Caco-2 (cell line): Measurements from ENCODE around the gene MAD1L1. TPM values are rescaled to one million over a fixed set of nuclear protein-coding genes. Genes with fewer than 3 reads are reported as not detected.

Experiments used
- BruUV-seq: library from RNA; stranded (reverse); fragments of 400-500 nt; replicated peaks from 2 replicates; lab custom pipeline; 2021; lab: Mats Ljungman, UMichigan
- CTCF ChIA-PET: fragments of 300-600 bp; sonication (Branson Sonifier 250); formaldehyde crosslinking; loops from one replicate; lab custom pipeline; 2022; ENCODE audit warnings: antibody characterized with exemption; lab: Charles Lee
- POLR2A ChIA-PET: fragments of 300-600 bp; sonication (Branson Sonifier 250); formaldehyde crosslinking; loops from one replicate; lab custom pipeline; 2022; ENCODE audit warnings: antibody characterized with exemption; lab: Charles Lee
- DNase-seq, 2 experiments: peaks; one replicate each; pipeline versions ENCODE4 v3.0.0 to v3.0.0-alpha.2; 2020 to 2022
- H3K27me3 ChIP-seq: replicated peaks from 2 replicates; pipeline ENCODE4 v1.6.0; 2011; ENCODE audit warnings: low read length; ENCODE audit not compliant: control insufficient read depth, insufficient read depth
- H3K36me3 ChIP-seq: 2 replicates; pipeline ENCODE4 v1.5.1; 2011; ENCODE audit warnings: low read length; ENCODE audit not compliant: control insufficient read depth, insufficient read depth
- H3K4me1 ChIP-seq: fragments of 250-450 bp; sonication (Bioruptor Pico); 2 replicates; pipeline ENCODE4 v1.5.1; 2020; ENCODE audit warnings: mild to moderate bottlenecking
- H3K4me3 ChIP-seq: 2 replicates; pipeline ENCODE4 v1.5.1; 2011; ENCODE audit warnings: low read depth, mild to moderate bottlenecking, control low read depth, low read length
- H3K9me3 ChIP-seq: fragments of 250-450 bp; sonication (Bioruptor Pico); 2 replicates; pipeline ENCODE4 v1.5.1; 2020; ENCODE audit warnings: mild to moderate bottlenecking, moderate library complexity
- H3K27ac Mint-ChIP-seq: one replicate; pipeline ENCODE4 v1.8.0; 2022; ENCODE audit warnings: mixed read lengths; ENCODE audit not compliant: unreplicated experiment
- H3K27me3 Mint-ChIP-seq: one replicate; pipeline ENCODE4 v1.8.0; 2022; ENCODE audit warnings: mixed read lengths; ENCODE audit not compliant: insufficient read depth, unreplicated experiment
- H3K36me3 Mint-ChIP-seq: one replicate; pipeline ENCODE4 v1.8.0; 2022; ENCODE audit warnings: mild to moderate bottlenecking, mixed read lengths; ENCODE audit not compliant: insufficient read depth, unreplicated experiment
- H3K4me1 Mint-ChIP-seq: one replicate; pipeline ENCODE4 v1.8.0; 2022; ENCODE audit warnings: low read depth, mixed read lengths; ENCODE audit not compliant: unreplicated experiment
- H3K4me3 Mint-ChIP-seq: one replicate; pipeline ENCODE4 v1.8.0; 2022; ENCODE audit warnings: mild to moderate bottlenecking, moderate library complexity, mixed read lengths; ENCODE audit not compliant: unreplicated experiment
- H3K9me3 Mint-ChIP-seq: one replicate; pipeline ENCODE4 v1.8.0; 2022; ENCODE audit warnings: mixed read lengths; ENCODE audit not compliant: unreplicated experiment
- CTCF ChIP-seq, 2 experiments: fragments of 200-600 bp in 1 of 2; IDR thresholded peaks; 1 replicate in 1 of 2; 2 replicates in 1 of 2; pipeline versions ENCODE4 v1.5.1 to v1.8.0; 2011 to 2022; ENCODE audit warnings: antibody characterized with exemption in 1 of 2, control low read depth in 1 of 2, inconsistent platforms in 1 of 2, low read depth in 1 of 2, low read length in 1 of 2, mild to moderate bottlenecking in 1 of 2, moderate library complexity in 1 of 2; ENCODE audit not compliant: insufficient read depth in 1 of 2, severe bottlenecking in 1 of 2, unreplicated experiment in 1 of 2
- intact Hi-C: fragments of 100-400 bp; cut with micrococcal nuclease; formaldehyde crosslinking; loops from one replicate; pipeline ENCODE4 v1.10.0; 2022; ENCODE audit not compliant: unreplicated experiment
- total RNA-seq: library from RNA; stranded (reverse); gene quantifications from 2 replicates; pipeline ENCODE4 v1.2.3, GENCODE V29; 2022

The MAD1L1 gene
- total RNA-seq, 1 experiment from 2014 or later: 58.6 TPM

GRCh38 chr7:1969459-1970284 lies 263.1 kb downstream of the MAD1L1 start:
- TF ChIP-seq CTCF (IDR thresholded peaks at IDR 0.05; ENCODE audit: insufficient read depth in 1 of 2, low read depth in 1 of 2, low read length in 1 of 2, severe bottlenecking in 1 of 2, unreplicated experiment in 1 of 2): no peak
- Histone ChIP-seq H3K4me1 (no peaks in the 10 kb centered on the region), H3K27me3 (no peaks in the 10 kb centered on the region), H3K4me3 (no peak overlapping the region), H3K9me3 (no peaks in the 10 kb centered on the region), H3K36me3 (no peaks in the 10 kb centered on the region; the same call in none of the 2 replicates)
- intact Hi-C loops: no loop called here
- H3K4me1 Mint-ChIP-seq: no peaks in the 10 kb centered on the region
- no TSS peak for BruUV-seq
- no peak overlapping the region for H3K27ac Mint-ChIP-seq
- POLR2A ChIA-PET: no interaction called here
- CTCF ChIA-PET: no interaction called here
- peaks cover 34% of the 10 kb centered on the region for H3K36me3 Mint-ChIP-seq
- no peak overlapping the region for H3K4me3 Mint-ChIP-seq
- no peaks in the 10 kb centered on the region for H3K27me3 Mint-ChIP-seq
- no peaks in the 10 kb centered on the region for H3K9me3 Mint-ChIP-seq
- no peak for DNase-seq

- intact Hi-C loops: no loop called here
- Mint-ChIP-seq H3K4me3 (no peak overlapping the region), H3K4me1 (no peaks in the 10 kb centered on the region), H3K27me3 (no peaks in the 10 kb centered on the region), H3K36me3 (peaks cover 34% of the 10 kb centered on the region), H3K9me3 (no peaks in the 10 kb centered on the region), H3K27ac (no peak overlapping the region)
- BruUV-seq: no TSS peak
- no peaks in the 10 kb centered on the region for H3K27me3 ChIP-seq
- no peaks in the 10 kb centered on the region; the same call in none of the 2 replicates for H3K36me3 ChIP-seq
- H3K9me3 ChIP-seq: no peaks in the 10 kb centered on the region
- no peaks in the 10 kb centered on the region for H3K4me1 ChIP-seq
- no peak overlapping the region for H3K4me3 ChIP-seq
- POLR2A ChIA-PET: no interaction called here
- no peak for TF ChIP-seq CTCF (IDR thresholded peaks at IDR 0.05; ENCODE audit: insufficient read depth in 1 of 2, low read depth in 1 of 2, low read length in 1 of 2, severe bottlenecking in 1 of 2, unreplicated experiment in 1 of 2)
- CTCF ChIA-PET: no interaction called here
- no peak for DNase-seq
Measured at GRCh38 chr7:1968397-1969111, 264.2 kb downstream of the MAD1L1 start.

- Mint-ChIP-seq H3K36me3 (peaks cover 34% of the 10 kb centered on the region), H3K9me3 (no peaks in the 10 kb centered on the region), H3K4me1 (no peaks in the 10 kb centered on the region), H3K4me3 (no peak overlapping the region), H3K27ac (no peak overlapping the region), H3K27me3 (no peaks in the 10 kb centered on the region)
- H3K27me3 ChIP-seq: no peaks in the 10 kb centered on the region
- H3K4me3 ChIP-seq: no peak overlapping the region
- H3K9me3 ChIP-seq: no peaks in the 10 kb centered on the region
- intact Hi-C loops: no loop called here
- no TSS peak for BruUV-seq
- CTCF ChIA-PET: no interaction called here
- no peak for TF ChIP-seq CTCF (IDR thresholded peaks at IDR 0.05; ENCODE audit: insufficient read depth in 1 of 2, low read depth in 1 of 2, low read length in 1 of 2, severe bottlenecking in 1 of 2, unreplicated experiment in 1 of 2)
- POLR2A ChIA-PET: no interaction called here
- no peaks in the 10 kb centered on the region; the same call in none of the 2 replicates for H3K36me3 ChIP-seq
- no peak for DNase-seq
- no peaks in the 10 kb centered on the region for H3K4me1 ChIP-seq
Measured at GRCh38 chr7:1967512-1968396, 265.0 kb downstream of the MAD1L1 start.
